ENCODE data around the gene SFMBT1. TPM values are rescaled to one million over a fixed set of nuclear protein-coding genes. Genes with fewer than 3 reads are reported as not detected.

SFMBT1 gene
- total and polyA plus RNA-seq, 2 of the 4 experiments (the other 2 are of a cell fraction): 1.0 to 1.8 TPM

- BruUV-seq (replicated peaks): no TSS peak
- no peak overlapping the region for H2BK20ac ChIP-seq (ENCODE audit: low read depth, low read length)
- H4K5ac ChIP-seq (ENCODE audit: low read depth, low read length): no peak overlapping the region
- H3K9me1 ChIP-seq (ENCODE audit: insufficient read depth, low read length): no peaks in the 10 kb centered on the region
- H3K9me3 ChIP-seq (ENCODE audit: control insufficient read depth, insufficient read depth, low read length): no peaks in the 10 kb centered on the region
- no peak overlapping the region for H3K27ac ChIP-seq (ENCODE audit: insufficient read depth, low read length)
- POLR2A ChIA-PET (ENCODE audit: unreplicated experiment): no interaction called here
- no peaks in the 10 kb centered on the region for H3K36me3 ChIP-seq (ENCODE audit: control insufficient read depth, insufficient read depth, low read length)
- in situ Hi-C loops (cut with MboI; ENCODE audit: low sequenced_read_pairs): no loop called here
- H3K4me2 ChIP-seq (ENCODE audit: low read depth, low read length): no peak overlapping the region
- no peak overlapping the region for H3K23ac ChIP-seq (ENCODE audit: low read depth, low read length)
- no peaks in the 10 kb centered on the region for H3K79me1 ChIP-seq (ENCODE audit: low read depth in 1 of 2, low read length in 2 of 2)
- dilution Hi-C loops (cut with HindIII; ENCODE audit: low sequenced_read_pairs, unreplicated experiment): no loop called here
- WGBS, 2 experiments (ENCODE audit: extremely low coverage in 2 of 2, insufficient read length in 1 of 2): no CpG with 5 or more reads among the region's 6 CpGs
- no peak overlapping the region for H3K9ac ChIP-seq (ENCODE audit: low read depth, low read length)
- H4K8ac ChIP-seq (ENCODE audit: low read depth in 2 of 2, low read length in 2 of 2): no peak overlapping the region
- TF ChIP-seq CEBPB (IDR thresholded peaks at IDR 0.05; ENCODE audit: low read depth, low read length) (no peak), CTCF (conservative IDR thresholded peaks at IDR 0.05; ENCODE audit: low read depth, low read length) (no peak), CHD1 (IDR thresholded peaks at IDR 0.05; ENCODE audit: low read depth, low read length) (no peak), POLR2A (IDR thresholded peaks at IDR 0.05; ENCODE audit: low read depth, low read length) (no peak), RFX5 (IDR thresholded peaks at IDR 0.05; ENCODE audit: low read depth, low read length) (no peak), MAFK (IDR thresholded peaks at IDR 0.05; ENCODE audit: low read depth, low read length) (no peak), MXI1 (IDR thresholded peaks at IDR 0.05; ENCODE audit: borderline replicate concordance, low read depth, low read length) (no peak), FOS (IDR thresholded peaks at IDR 0.05; ENCODE audit: low read depth, low read length) (no peak), SMC3 (IDR thresholded peaks at IDR 0.05; ENCODE audit: low read depth, low read length) (no peak)
- TF ChIP-seq, protein P1, sequence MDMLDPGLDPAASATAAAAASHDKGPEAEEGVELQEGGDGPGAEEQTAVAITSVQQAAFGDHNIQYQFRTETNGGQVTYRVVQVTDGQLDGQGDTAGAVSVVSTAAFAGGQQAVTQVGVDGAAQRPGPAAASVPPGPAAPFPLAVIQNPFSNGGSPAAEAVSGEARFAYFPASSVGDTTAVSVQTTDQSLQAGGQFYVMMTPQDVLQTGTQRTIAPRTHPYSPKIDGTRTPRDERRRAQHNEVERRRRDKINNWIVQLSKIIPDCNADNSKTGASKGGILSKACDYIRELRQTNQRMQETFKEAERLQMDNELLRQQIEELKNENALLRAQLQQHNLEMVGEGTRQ (IDR thresholded peaks at IDR 0.05; ENCODE audit: low read depth, low read length): no peak
- no peak overlapping the region for H4K91ac ChIP-seq (ENCODE audit: insufficient read depth, low read depth, low read length)
- no peak overlapping the region for H2BK120ac ChIP-seq (ENCODE audit: low read depth, low read length)
- H2BK15ac ChIP-seq (ENCODE audit: low read depth, low read length): no peak overlapping the region
- no peak overlapping the region for H3K18ac ChIP-seq (ENCODE audit: low read depth, low read length)
- CTCF ChIA-PET: no interaction called here
- no peak overlapping the region for H2AK9ac ChIP-seq (replicated peaks; ENCODE audit: low read depth, low read length, poor library complexity)
- H4K20me1 ChIP-seq (ENCODE audit: insufficient read depth, low read length): no peaks in the 10 kb centered on the region
- no peak overlapping the region for H3K14ac ChIP-seq (replicated peaks; ENCODE audit: low read depth, low read length)
- H3K56ac ChIP-seq (ENCODE audit: extremely low read depth, insufficient read depth, low read length): no peak overlapping the region
- no peak overlapping the region for H2AK5ac ChIP-seq (ENCODE audit: low read depth, low read length)
- H3K4me1 ChIP-seq (ENCODE audit: control insufficient read depth, insufficient read depth, low read length): no peaks in the 10 kb centered on the region
- no peak for ATAC-seq (ENCODE audit: low read depth)
- no peak overlapping the region for H2BK5ac ChIP-seq (ENCODE audit: low read depth, low read length, poor library complexity, severe bottlenecking)
- no peak overlapping the region for H3K4ac ChIP-seq (ENCODE audit: low read depth, low read length)
- no peak overlapping the region for H3K4me3 ChIP-seq (ENCODE audit: insufficient read depth, low read depth, low read length)
- no peaks in the 10 kb centered on the region for H3K27me3 ChIP-seq (ENCODE audit: control insufficient read depth, insufficient read depth, low read length)
- no peak overlapping the region for H2AFZ ChIP-seq (replicated peaks; ENCODE audit: low read length, poor library complexity)
- DNase-seq: no peak
- intact Hi-C loops (cut with micrococcal nuclease): no loop called here
Observed at GRCh38 chr3:52910823-52911222, 135.1 kb downstream of the SFMBT1 start.

Measured in IMR-90 (cell line).